Liver (tissue), 9 donors: ENCODE results near the gene PRXL2C. TPM values are rescaled to one million over a fixed set of nuclear protein-coding genes. Genes with fewer than 3 reads are reported as not detected.
A peak's percentile ranks its signal among the peaks of the same experiment; 100 is the strongest.
"Not testable (repeated sequence)": the region's sequence is repeated elsewhere in the genome, so short reads cannot be mapped to it uniquely, and the experiment has no call there.

Experiments
- DNase-seq: peaks from one replicate; pipeline ENCODE4 v3.0.0-alpha.2; 2017; ENCODE audit warnings: low spot score
- H3K27ac ChIP-seq, 2 donors: one replicate each; pipeline ENCODE4 v1.7.0; 2013; ENCODE audit warnings: inconsistent platforms in 2 of 2, low read length in 2 of 2, control low read depth in 1 of 2, low read depth in 1 of 2, mild to moderate bottlenecking in 1 of 2
- H3K27me3 ChIP-seq, 4 donors: one replicate each; pipeline versions ENCODE4 v1.6.1 to v1.7.0; 2013; ENCODE audit warnings: low read length in 3 of 4, inconsistent platforms in 1 of 4, mild to moderate bottlenecking in 1 of 4, moderate library complexity in 1 of 4; ENCODE audit not compliant: control insufficient read depth in 4 of 4, insufficient read depth in 4 of 4
- H3K36me3 ChIP-seq, 4 donors: one replicate each; pipeline versions ENCODE4 v1.6.1 to v1.7.0; 2013; ENCODE audit warnings: low read length in 3 of 4, mild to moderate bottlenecking in 3 of 4, low read depth in 1 of 4, moderate library complexity in 1 of 4; ENCODE audit not compliant: control insufficient read depth in 4 of 4, insufficient read depth in 3 of 4
- H3K4me1 ChIP-seq, 4 donors: one replicate each; pipeline versions ENCODE4 v1.6.1 to v1.7.0; 2013; ENCODE audit warnings: low read length in 3 of 4, mild to moderate bottlenecking in 3 of 4, moderate library complexity in 1 of 4; ENCODE audit not compliant: control insufficient read depth in 4 of 4, insufficient read depth in 4 of 4
- H3K4me3 ChIP-seq, 3 donors: one replicate each; pipeline versions ENCODE4 v1.6.1 to v1.7.0; 2013; ENCODE audit warnings: low read length in 3 of 3, control low read depth in 1 of 3, low read depth in 1 of 3, mild to moderate bottlenecking in 1 of 3
- H3K9ac ChIP-seq, 2 donors: one replicate each; pipeline ENCODE4 v1.7.0; 2013; ENCODE audit warnings: low read length in 2 of 2, mild to moderate bottlenecking in 2 of 2, moderate library complexity in 2 of 2, control low read depth in 1 of 2, low read depth in 1 of 2
- H3K9me3 ChIP-seq, 4 donors: one replicate each; pipeline versions ENCODE4 v1.6.1 to v1.7.0; 2013; ENCODE audit warnings: low read length in 3 of 4; ENCODE audit not compliant: control insufficient read depth in 4 of 4
- ATF3 ChIP-seq: IDR thresholded peaks from 2 replicates; pipeline ENCODE4 v1.6.1; 2016; ENCODE audit warnings: antibody characterized with exemption
- EGR1 ChIP-seq, 2 donors: IDR thresholded peaks; 2 replicates each; pipeline ENCODE4 v1.6.1; 2016 to 2018; ENCODE audit warnings: antibody characterized with exemption in 2 of 2, low read depth in 2 of 2
- FOXA1 ChIP-seq: IDR thresholded peaks from 2 replicates; pipeline ENCODE4 v1.6.1; 2016; ENCODE audit warnings: antibody characterized with exemption
- GABPA ChIP-seq, 2 donors: IDR thresholded peaks in 1 of 2; conservative IDR thresholded peaks in 1 of 2; 2 replicates each; pipeline ENCODE4 v1.6.1; 2016; ENCODE audit warnings: antibody characterized with exemption in 2 of 2, mild to moderate bottlenecking in 1 of 2, moderate library complexity in 1 of 2
- HNF4A ChIP-seq, 2 donors: conservative IDR thresholded peaks; 2 replicates each; pipeline ENCODE4 v1.6.1; 2016; ENCODE audit warnings: antibody characterized with exemption in 2 of 2, mild to moderate bottlenecking in 2 of 2
- HNF4G ChIP-seq: IDR thresholded peaks from 2 replicates; pipeline ENCODE4 v1.6.1; 2016; ENCODE audit warnings: antibody characterized with exemption
- JUND ChIP-seq, 2 donors: IDR thresholded peaks; 2 replicates each; pipeline ENCODE4 v1.6.1; 2016; ENCODE audit warnings: antibody characterized with exemption in 2 of 2
- NR2F2 ChIP-seq: IDR thresholded peaks from 2 replicates; pipeline ENCODE4 v1.6.1; 2016; ENCODE audit warnings: antibody characterized with exemption
- RXRA ChIP-seq, 2 donors: IDR thresholded peaks; 2 replicates each; pipeline ENCODE4 v1.6.1; 2017 to 2018; ENCODE audit warnings: antibody characterized with exemption in 2 of 2, mild to moderate bottlenecking in 1 of 2
- SP1 ChIP-seq: IDR thresholded peaks from 2 replicates; pipeline ENCODE4 v1.6.1; 2018; ENCODE audit warnings: antibody characterized with exemption, mild to moderate bottlenecking
- TAF1 ChIP-seq: conservative IDR thresholded peaks from 2 replicates; pipeline ENCODE4 v1.6.1; 2016; ENCODE audit warnings: antibody characterized with exemption, mild to moderate bottlenecking
- YY1 ChIP-seq: IDR thresholded peaks from 2 replicates; pipeline ENCODE4 v1.6.1; 2016; ENCODE audit warnings: antibody characterized with exemption, mild to moderate bottlenecking
- WGBS: extraction: QIAGEN DNeasy Blood & Tissue Kit; methylation state at CpG from one replicate; pipeline ENCODE4 v1.1.7; 2013; 5-methylcytosine and 5-hydroxymethylcytosine counted together
- polyA plus RNA-seq, 2 donors: library from polyadenylated mRNA; stranded (reverse) in 1 of 2; unstranded in 1 of 2; fragments of 200-250 nt in 1 of 2; fragments of >200 nt in 1 of 2; fragmentation: Nextera tagmentation in 1 of 2; extraction: Ambion mirVana in 1 of 2; gene quantifications; one replicate each; pipeline versions ENCODE4 v1.2.1 to v1.2.3, GENCODE V29; 2013 to 2015
- total RNA-seq, 2 donors: library from RNA; depleted of rRNA; stranded (reverse); fragments of >200 nt; gene quantifications; one replicate each; pipeline ENCODE4 v1.2.3, GENCODE V29; 2014
- TF ChIP-seq, protein P1 (sequence below): IDR thresholded peaks from 2 replicates; pipeline ENCODE4 v1.6.1; 2016; ENCODE audit warnings: antibody characterized with exemption
- TF ChIP-seq, protein P2 (sequence below): IDR thresholded peaks from 2 replicates; pipeline ENCODE4 v1.6.1; 2016; ENCODE audit warnings: antibody characterized with exemption, mild to moderate bottlenecking
- donor health status: healthy.
- donor health status: healthy.
- donor health status: healthy.
- donor health status: healthy.
- donor health status: healthy.

Gene PRXL2C, protein sequence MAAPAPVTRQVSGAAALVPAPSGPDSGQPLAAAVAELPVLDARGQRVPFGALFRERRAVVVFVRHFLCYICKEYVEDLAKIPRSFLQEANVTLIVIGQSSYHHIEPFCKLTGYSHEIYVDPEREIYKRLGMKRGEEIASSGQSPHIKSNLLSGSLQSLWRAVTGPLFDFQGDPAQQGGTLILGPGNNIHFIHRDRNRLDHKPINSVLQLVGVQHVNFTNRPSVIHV
- total RNA-seq, result 1 to 10 TPM; 2.8 to 5.4 TPM
- polyA plus RNA-seq, result 1 to 10 TPM; 2.2 to 6.7 TPM

DNA sequence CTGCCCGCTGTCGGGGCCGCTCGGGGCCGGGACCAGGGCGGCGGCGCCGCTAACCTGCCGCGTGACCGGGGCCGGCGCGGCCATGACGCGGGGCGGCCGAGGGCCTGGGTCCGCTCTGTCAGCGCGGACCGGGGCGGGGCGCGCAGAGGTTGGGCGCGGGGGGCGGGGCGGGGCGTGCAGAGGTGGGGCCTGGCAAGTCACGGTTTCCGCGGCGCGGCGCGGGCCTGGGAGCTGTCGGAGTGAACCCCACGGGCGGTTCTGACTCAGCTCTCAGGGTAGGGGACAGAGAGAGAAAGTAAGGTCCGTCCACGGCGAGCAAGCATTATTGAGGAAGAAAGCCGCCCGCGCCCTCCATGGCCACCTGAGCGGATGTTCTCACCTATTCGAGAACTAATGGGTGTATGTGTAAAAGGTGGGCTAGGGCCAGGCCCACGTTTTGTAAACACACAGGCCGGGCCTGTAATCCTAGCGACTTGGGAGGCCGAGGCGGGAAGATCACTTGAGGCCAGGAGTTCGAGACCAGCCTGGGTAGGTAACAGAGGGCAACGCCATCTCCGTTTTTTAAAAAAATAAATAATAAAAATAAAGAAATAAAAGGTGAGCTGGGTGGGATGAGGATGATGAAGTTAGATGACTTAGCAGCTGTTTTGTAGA, at the start of gene PRXL2C:
Gene PRXL2C, minus strand, starts transcription at position 120 of the 654 bp plus-strand sequence. Its CDS starts 36 bp downstream, at position 84.
- Histone ChIP-seq H3K4me3 (peak within 1 kb of the TSS; percentile 69 to 93 (median 78)), H3K27ac (peak within 1 kb of the TSS; percentile 84 to 88), H3K9me3 (no peaks in the 10 kb centered on the region), H3K4me1 (peaks cover 1 to 8% (median 5%) of the 10 kb centered on the region in 4 donors), H3K27me3 (no peaks in the 10 kb centered on the region), H3K36me3 (peaks cover 2 to 5% (median 3%) of the 10 kb centered on the region in 4 donors), H3K9ac (peak within 1 kb of the TSS; percentile 66 to 73)
- DNase-seq, result peak; percentile 82
- 5% methylated on average over 57 of the region's 57 CpGs for WGBS
- no peak for TF ChIP-seq TAF1
- no peak for TF ChIP-seq FOXA1
- TF ChIP-seq HNF4G, result no peak
- no peak for TF ChIP-seq NR2F2
- no peak for TF ChIP-seq SP1
- TF ChIP-seq, protein P1, sequence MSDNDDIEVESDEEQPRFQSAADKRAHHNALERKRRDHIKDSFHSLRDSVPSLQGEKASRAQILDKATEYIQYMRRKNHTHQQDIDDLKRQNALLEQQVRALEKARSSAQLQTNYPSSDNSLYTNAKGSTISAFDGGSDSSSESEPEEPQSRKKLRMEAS, result no peak
- TF ChIP-seq JUND (IDR thresholded peaks at IDR 0.05), result no peak
- TF ChIP-seq EGR1 (IDR thresholded peaks at IDR 0.05; ENCODE audit: low read depth in 2 of 2), result no peak
- TF ChIP-seq RXRA (IDR thresholded peaks at IDR 0.05), result no peak
- TF ChIP-seq YY1, result no peak
- TF ChIP-seq GABPA (IDR thresholded peaks at IDR 0.05 in 1 of 2, conservative IDR thresholded peaks at IDR 0.05 in 1 of 2), result no peak
- TF ChIP-seq, protein P2, sequence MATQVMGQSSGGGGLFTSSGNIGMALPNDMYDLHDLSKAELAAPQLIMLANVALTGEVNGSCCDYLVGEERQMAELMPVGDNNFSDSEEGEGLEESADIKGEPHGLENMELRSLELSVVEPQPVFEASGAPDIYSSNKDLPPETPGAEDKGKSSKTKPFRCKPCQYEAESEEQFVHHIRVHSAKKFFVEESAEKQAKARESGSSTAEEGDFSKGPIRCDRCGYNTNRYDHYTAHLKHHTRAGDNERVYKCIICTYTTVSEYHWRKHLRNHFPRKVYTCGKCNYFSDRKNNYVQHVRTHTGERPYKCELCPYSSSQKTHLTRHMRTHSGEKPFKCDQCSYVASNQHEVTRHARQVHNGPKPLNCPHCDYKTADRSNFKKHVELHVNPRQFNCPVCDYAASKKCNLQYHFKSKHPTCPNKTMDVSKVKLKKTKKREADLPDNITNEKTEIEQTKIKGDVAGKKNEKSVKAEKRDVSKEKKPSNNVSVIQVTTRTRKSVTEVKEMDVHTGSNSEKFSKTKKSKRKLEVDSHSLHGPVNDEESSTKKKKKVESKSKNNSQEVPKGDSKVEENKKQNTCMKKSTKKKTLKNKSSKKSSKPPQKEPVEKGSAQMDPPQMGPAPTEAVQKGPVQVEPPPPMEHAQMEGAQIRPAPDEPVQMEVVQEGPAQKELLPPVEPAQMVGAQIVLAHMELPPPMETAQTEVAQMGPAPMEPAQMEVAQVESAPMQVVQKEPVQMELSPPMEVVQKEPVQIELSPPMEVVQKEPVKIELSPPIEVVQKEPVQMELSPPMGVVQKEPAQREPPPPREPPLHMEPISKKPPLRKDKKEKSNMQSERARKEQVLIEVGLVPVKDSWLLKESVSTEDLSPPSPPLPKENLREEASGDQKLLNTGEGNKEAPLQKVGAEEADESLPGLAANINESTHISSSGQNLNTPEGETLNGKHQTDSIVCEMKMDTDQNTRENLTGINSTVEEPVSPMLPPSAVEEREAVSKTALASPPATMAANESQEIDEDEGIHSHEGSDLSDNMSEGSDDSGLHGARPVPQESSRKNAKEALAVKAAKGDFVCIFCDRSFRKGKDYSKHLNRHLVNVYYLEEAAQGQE, result no peak
- TF ChIP-seq ATF3, result no peak
- no peak for TF ChIP-seq HNF4A (conservative IDR thresholded peaks at IDR 0.05)

DNA sequence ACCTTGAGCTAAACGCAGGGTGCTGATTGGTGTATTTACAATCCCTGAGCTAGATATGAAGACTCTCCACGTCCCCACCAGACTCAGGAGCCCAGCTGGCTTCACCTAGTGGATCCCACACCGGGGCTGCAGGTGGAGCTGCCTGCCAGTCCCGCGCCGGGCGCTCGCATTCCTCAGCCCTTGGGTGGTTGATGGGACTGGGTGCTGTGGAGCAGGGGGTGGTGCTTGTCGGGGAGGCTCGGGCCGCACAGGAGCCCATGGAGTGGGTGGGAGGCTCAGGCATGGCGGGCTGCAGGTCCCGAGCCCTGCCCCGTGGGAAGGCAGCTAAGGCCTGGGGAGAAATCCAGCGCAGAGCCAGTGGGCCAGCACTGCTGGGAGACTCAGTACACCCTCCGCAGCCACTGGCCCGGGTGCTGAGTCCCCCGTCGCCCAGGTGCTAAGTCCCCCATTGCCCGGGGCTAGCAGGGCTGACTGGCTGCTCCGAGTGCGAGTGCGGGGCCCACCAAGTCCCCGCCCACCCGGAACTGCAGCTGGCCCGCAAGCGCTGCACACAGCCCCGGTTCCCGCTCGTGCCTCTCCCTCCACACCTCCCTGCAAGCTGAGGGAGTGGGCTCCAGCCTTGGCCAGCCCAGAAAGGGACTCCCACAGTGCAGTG, 45.7 kb upstream of the PRXL2C start:
- H3K27ac ChIP-seq, H3K9ac ChIP-seq, H3K4me1 ChIP-seq, DNase-seq, H3K4me3 ChIP-seq, H3K9me3 ChIP-seq, H3K27me3 ChIP-seq, H3K36me3 ChIP-seq: not testable (repeated sequence)
- WGBS, result 93% methylated on average over 30 of the region's 30 CpGs
